Esophagus squamous epithelium (tissue), 4 donors: ENCODE measurements around the gene TM4SF1.

Experiments
- POLR2A ChIP-seq, 4 donors: fragments of 450-650 bp; IDR thresholded peaks; one replicate each; pipeline ENCODE4 v1.6.1; 2017; ENCODE audit warnings: antibody characterized with exemption in 4 of 4, mild to moderate bottlenecking in 4 of 4, moderate library complexity in 3 of 4
- TF ChIP-seq, protein P1 (sequence below), 6 experiments: fragments of 450-650 bp in 4 of 6; fragments of 200-600 bp in 2 of 6; sonication (generic) in 2 of 6; IDR thresholded peaks; one replicate each; pipeline ENCODE4 v1.5.1; 2016 to 2019; ENCODE audit warnings: antibody characterized with exemption in 6 of 6, mild to moderate bottlenecking in 4 of 6, moderate library complexity in 4 of 6

DNA sequence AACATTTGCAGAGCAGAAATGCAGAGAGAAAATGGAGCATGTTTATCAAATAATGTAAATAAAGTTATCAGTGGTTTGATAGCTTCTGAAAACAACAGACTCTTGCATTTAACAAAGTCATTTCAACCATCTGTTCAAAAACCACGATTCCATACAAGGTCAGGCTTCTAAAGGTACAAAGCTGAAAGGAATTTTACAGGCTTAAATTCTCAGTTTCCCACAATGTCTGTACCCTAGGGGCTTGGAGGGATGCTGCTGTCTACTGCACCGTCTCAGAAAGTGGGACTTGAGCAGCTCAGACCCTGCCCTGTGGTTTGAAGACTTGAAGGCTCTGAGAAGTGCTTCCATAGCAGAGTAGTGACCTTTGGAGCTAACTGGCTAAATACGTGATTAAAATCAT lies 30.4 kb upstream of the TM4SF1 start:
- TF ChIP-seq, protein P1, sequence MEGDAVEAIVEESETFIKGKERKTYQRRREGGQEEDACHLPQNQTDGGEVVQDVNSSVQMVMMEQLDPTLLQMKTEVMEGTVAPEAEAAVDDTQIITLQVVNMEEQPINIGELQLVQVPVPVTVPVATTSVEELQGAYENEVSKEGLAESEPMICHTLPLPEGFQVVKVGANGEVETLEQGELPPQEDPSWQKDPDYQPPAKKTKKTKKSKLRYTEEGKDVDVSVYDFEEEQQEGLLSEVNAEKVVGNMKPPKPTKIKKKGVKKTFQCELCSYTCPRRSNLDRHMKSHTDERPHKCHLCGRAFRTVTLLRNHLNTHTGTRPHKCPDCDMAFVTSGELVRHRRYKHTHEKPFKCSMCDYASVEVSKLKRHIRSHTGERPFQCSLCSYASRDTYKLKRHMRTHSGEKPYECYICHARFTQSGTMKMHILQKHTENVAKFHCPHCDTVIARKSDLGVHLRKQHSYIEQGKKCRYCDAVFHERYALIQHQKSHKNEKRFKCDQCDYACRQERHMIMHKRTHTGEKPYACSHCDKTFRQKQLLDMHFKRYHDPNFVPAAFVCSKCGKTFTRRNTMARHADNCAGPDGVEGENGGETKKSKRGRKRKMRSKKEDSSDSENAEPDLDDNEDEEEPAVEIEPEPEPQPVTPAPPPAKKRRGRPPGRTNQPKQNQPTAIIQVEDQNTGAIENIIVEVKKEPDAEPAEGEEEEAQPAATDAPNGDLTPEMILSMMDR (IDR thresholded peaks at IDR 0.05), result no peak
- TF ChIP-seq POLR2A (IDR thresholded peaks at IDR 0.05), result no peak
